Lung (tissue), 12 donors: ENCODE results near the gene CITED4. TPM values are rescaled to one million over a fixed set of nuclear protein-coding genes. Genes with fewer than 3 reads are reported as not detected.
A peak's percentile ranks its signal among the peaks of the same experiment; 100 is the strongest.

Experiments used
- ATAC-seq: fragments of 200-7000 bp; cut with Tn5 transposase; one replicate; pipeline ENCODE4 v1.9.1; 2020; ENCODE audit warnings: moderate number of reproducible peaks; ENCODE audit not compliant: insufficient read depth, low FRiP score
- DNase-seq, 3 donors: peaks; one replicate each; pipeline ENCODE4 v3.0.0-alpha.2; 2013 to 2017
- H3K27ac ChIP-seq, 2 donors: one replicate each; pipeline ENCODE4 v1.5.1; 2013; ENCODE audit warnings: mild to moderate bottlenecking in 2 of 2, moderate library complexity in 2 of 2, control low read depth in 1 of 2, inconsistent platforms in 1 of 2, low read depth in 1 of 2, low read length in 1 of 2
- H3K27me3 ChIP-seq, 3 donors: one replicate each; pipeline ENCODE4 v1.5.1; 2013; ENCODE audit warnings: low read length in 2 of 3; ENCODE audit not compliant: control insufficient read depth in 3 of 3, insufficient read depth in 3 of 3
- H3K36me3 ChIP-seq, 4 donors: one replicate each; pipeline ENCODE4 v1.5.1; 2013; ENCODE audit warnings: low read length in 4 of 4, mild to moderate bottlenecking in 1 of 4, moderate library complexity in 1 of 4; ENCODE audit not compliant: control insufficient read depth in 4 of 4, insufficient read depth in 4 of 4
- H3K4me1 ChIP-seq, 5 donors: one replicate each; pipeline ENCODE4 v1.5.1; 2013; ENCODE audit warnings: low read length in 5 of 5, mild to moderate bottlenecking in 2 of 5, moderate library complexity in 1 of 5; ENCODE audit not compliant: control insufficient read depth in 5 of 5, insufficient read depth in 5 of 5
- H3K4me3 ChIP-seq: one replicate; pipeline ENCODE4 v1.5.1; 2013; ENCODE audit warnings: mild to moderate bottlenecking, control low read depth, moderate library complexity
- H3K9ac ChIP-seq, 2 donors: one replicate each; pipeline ENCODE4 v1.5.1; 2013; ENCODE audit warnings: low read length in 2 of 2, control low read depth in 1 of 2; ENCODE audit not compliant: insufficient read depth in 1 of 2
- H3K9me3 ChIP-seq, 4 donors: one replicate each; pipeline ENCODE4 v1.5.1; 2013; ENCODE audit warnings: low read length in 3 of 4, mild to moderate bottlenecking in 1 of 4, moderate library complexity in 1 of 4; ENCODE audit not compliant: control insufficient read depth in 4 of 4, insufficient read depth in 3 of 4
- CTCF ChIP-seq: IDR thresholded peaks from 2 replicates; pipeline ENCODE4 v1.5.1; 2012; ENCODE audit warnings: mild to moderate bottlenecking; ENCODE audit errors: control extremely low read depth, extremely low read depth
- WGBS, 2 donors: extraction: QIAGEN DNeasy Blood & Tissue Kit; methylation state at CpG; one replicate each; pipeline ENCODE4 v1.1.7; 2013; 5-methylcytosine and 5-hydroxymethylcytosine counted together
- polyA plus RNA-seq, 2 donors: library from polyadenylated mRNA; stranded (reverse); fragments of 200-250 nt; gene quantifications; one replicate each; pipeline ENCODE4 v1.2.1, GENCODE V29; 2013
- total RNA-seq, 2 donors: library from RNA; depleted of rRNA in 1 of 2; stranded (reverse); fragments of >200 nt in 1 of 2; gene quantifications; one replicate each; pipeline ENCODE4 v1.2.1, GENCODE V29; 2014 to 2021
- donor health status: control.
- donor health status: control.
- donor health status: Bipolar disorder and iron deficiency.
- donor health status: healthy.
- donor health status: DM: yes; HTN: yes; CAD: no.

The CITED4 gene
- total and polyA plus RNA-seq, 4 donors = 4.7 to 15.1 (median 7.6) TPM

GRCh38 chr1:40908350-40908749 lies 46.2 kb upstream of the CITED4 start:
- 82 to 89% methylated on average over 6 of the region's 6 CpGs for WGBS, 2 donors

GRCh38 chr1:40907899-40908298 lies 45.7 kb upstream of the CITED4 start:
- Histone ChIP-seq H3K27me3 (no peaks in the 10 kb centered on the region), H3K9me3 (no peaks in the 10 kb centered on the region), H3K36me3 (no peaks in the 10 kb centered on the region), H3K27ac (no peak overlapping the region), H3K9ac (no peak overlapping the region), H3K4me3 (no peak overlapping the region), H3K4me1 (no peaks in the 10 kb centered on the region)
- ATAC-seq = no peak
- 93 to 98% methylated on average over 4 of the region's 4 CpGs for WGBS, 2 donors
- no peak for TF ChIP-seq CTCF
- no peak for DNase-seq

More at GRCh38 chr1:40908350-40908749, 46.2 kb upstream of the CITED4 start:
- Histone ChIP-seq H3K9ac (no peak overlapping the region), H3K27ac (no peak overlapping the region), H3K4me1 (no peaks in the 10 kb centered on the region), H3K36me3 (no peaks in the 10 kb centered on the region), H3K27me3 (no peaks in the 10 kb centered on the region), H3K4me3 (no peak overlapping the region), H3K9me3 (no peaks in the 10 kb centered on the region)
- DNase-seq (peak in 2 of 3 donors; percentile 22 to 59), ATAC-seq (no peak)
- TF ChIP-seq CTCF = no peak

- Histone ChIP-seq H3K27me3 (no peaks in the 10 kb centered on the region), H3K9me3 (no peaks in the 10 kb centered on the region), H3K36me3 (no peaks in the 10 kb centered on the region), H3K4me3 (no peak overlapping the region), H3K9ac (no peak overlapping the region), H3K4me1 (peaks cover 0 to 2% (median 0%) of the 10 kb centered on the region in 5 donors), H3K27ac (no peak overlapping the region)
- ATAC-seq (no peak), DNase-seq (no peak)
- 44 to 63% methylated on average over 3 of the region's 3 CpGs for WGBS, 2 donors
- no peak for TF ChIP-seq CTCF
Observed at GRCh38 chr1:40906781-40907400, 44.7 kb upstream of the CITED4 start.

- H3K27ac ChIP-seq = no peak overlapping the region
- ATAC-seq (no peak), DNase-seq (no peak)
- WGBS, 2 donors = 43 to 72% methylated on average over 4 of the region's 4 CpGs
- no peak for TF ChIP-seq CTCF
- H3K9ac ChIP-seq = no peak overlapping the region
- no peaks in the 10 kb centered on the region for H3K36me3 ChIP-seq
- no peaks in the 10 kb centered on the region for H3K9me3 ChIP-seq
- peaks cover 0 to 2% (median 0%) of the 10 kb centered on the region in 5 donors for H3K4me1 ChIP-seq
- no peaks in the 10 kb centered on the region for H3K27me3 ChIP-seq
- no peak overlapping the region for H3K4me3 ChIP-seq
Observed at GRCh38 chr1:40905061-40905460, 42.9 kb upstream of the CITED4 start.
